ENCODE measurements around the gene RBP3. TPM values are rescaled to one million over a fixed set of nuclear protein-coding genes. Genes with fewer than 3 reads are reported as not detected.

The RBP3 gene
- total and polyA plus RNA-seq, 2 donors (not counting 3 experiments of a cell fraction or from before 2014, with no cell fraction given): not detected

DNA sequence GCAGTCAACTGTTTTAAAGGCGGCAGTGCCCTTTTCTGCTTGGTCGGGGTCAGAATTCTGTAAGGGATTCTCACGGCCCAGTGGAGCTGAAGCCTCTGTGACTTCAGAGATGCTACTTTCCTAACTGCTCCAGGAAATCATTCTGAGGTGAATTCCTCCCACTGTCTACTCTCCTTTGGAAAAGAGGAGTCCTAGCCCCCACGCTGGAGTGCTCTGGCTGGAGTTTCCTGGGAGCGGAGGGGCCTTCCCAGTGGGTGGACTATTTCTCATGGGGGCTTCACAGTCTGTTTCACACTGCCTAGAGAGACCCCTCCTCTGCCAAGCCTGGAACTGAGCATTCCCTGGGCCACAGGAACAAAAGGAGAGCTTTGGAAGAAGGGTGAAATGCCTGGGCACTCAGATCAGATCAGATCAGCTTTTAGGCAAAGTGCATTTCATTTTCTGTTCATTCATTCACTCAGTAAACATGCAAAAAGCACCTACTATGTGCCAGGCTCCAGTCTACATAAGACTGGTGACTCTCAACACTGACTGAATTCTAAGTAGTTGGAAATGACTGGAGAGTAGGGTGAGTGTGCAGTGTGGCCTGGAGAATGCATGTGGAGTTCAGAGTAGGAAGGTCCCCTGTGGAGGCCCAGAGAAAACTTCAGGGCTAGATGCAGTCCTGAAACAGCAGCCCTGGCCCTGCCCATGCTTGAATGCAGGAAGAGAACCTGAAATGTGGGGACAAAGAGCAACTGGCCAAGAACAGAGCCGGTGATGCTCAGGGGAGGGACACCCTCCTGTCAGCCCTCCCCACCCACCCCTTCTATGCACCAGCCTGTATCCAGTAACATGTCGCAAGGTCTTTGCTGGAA, 23.7 kb downstream of the RBP3 start:
- FAIRE-seq: no peak
- intact Hi-C loops (cut with micrococcal nuclease): no loop called here
- H4K20me1 ChIP-seq (replicated peaks; ENCODE audit: control insufficient read depth, extremely low read depth, insufficient read depth, low read length): no peaks in the 10 kb centered on the region

More for the DNA sequence above, 23.7 kb downstream of the RBP3 start:
- Histone ChIP-seq H3K27ac (ENCODE audit: insufficient read depth, low read depth, low read length) (no peak overlapping the region), H3K4me3 (replicated peaks in 1 of 3; ENCODE audit: insufficient read depth in 1 of 3, low read depth in 1 of 3, low read length in 3 of 3) (no peak overlapping the region), H3K4me2 (ENCODE audit: insufficient read depth, low read length) (no peak overlapping the region), H3K9me3 (replicated peaks; ENCODE audit: control insufficient read depth, insufficient read depth, low read length) (no peaks in the 10 kb centered on the region), H3K27me3 (ENCODE audit: control insufficient read depth in 2 of 2, insufficient read depth in 2 of 2, low read length in 2 of 2) (peaks cover 4 to 7% of the 10 kb centered on the region in 2 experiments), H3K4me1 (ENCODE audit: control insufficient read depth, extremely low read depth, insufficient read depth, low read length) (no peaks in the 10 kb centered on the region), H3K36me3 (ENCODE audit: control insufficient read depth in 2 of 2, extremely low read depth in 1 of 2, insufficient read depth in 2 of 2, low read length in 2 of 2) (no peaks in the 10 kb centered on the region), H3K9ac (replicated peaks; ENCODE audit: extremely low read depth, insufficient read depth, low read length) (no peak overlapping the region), H2AFZ (ENCODE audit: low read depth, low read length) (no peak overlapping the region), H3K79me2 (ENCODE audit: control insufficient read depth, insufficient read depth, low read length) (no peaks in the 10 kb centered on the region), H3K9me1 (replicated peaks; ENCODE audit: control insufficient read depth, extremely low read depth, insufficient read depth, low read length) (no peaks in the 10 kb centered on the region)
- ChIA-PET POLR2A (no interaction called here), CTCF (interaction anchor here (1.6 to 1.9 kb wide), 2 partner anchors 9 to 10 kb away, joined by 4 to 9 read pairs; no protein-coding TSS in a partner anchor)
- DNase-seq (ENCODE audit: low read depth, low spot score): no peak
- dilution Hi-C loops (cut with MboI; ENCODE audit: extremely low pct_ligation_motif_present, low sequenced_read_pairs): no loop called here
- BruUV-seq (replicated peaks): no TSS peak
- TF ChIP-seq, protein P1, sequence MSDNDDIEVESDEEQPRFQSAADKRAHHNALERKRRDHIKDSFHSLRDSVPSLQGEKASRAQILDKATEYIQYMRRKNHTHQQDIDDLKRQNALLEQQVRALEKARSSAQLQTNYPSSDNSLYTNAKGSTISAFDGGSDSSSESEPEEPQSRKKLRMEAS (IDR thresholded peaks at IDR 0.05; ENCODE audit: insufficient read depth, insufficient read length): no peak
- TF ChIP-seq EZH2 (IDR thresholded peaks at IDR 0.05; ENCODE audit: borderline replicate concordance, low read depth, low read length, severe bottlenecking) (no peak), POLR2AphosphoS5 (IDR thresholded peaks at IDR 0.05; ENCODE audit: insufficient read depth, low read depth, low read length) (no peak), FOS (IDR thresholded peaks at IDR 0.05; ENCODE audit: borderline replicate concordance, insufficient read depth, low read length) (no peak), POLR2A (IDR thresholded peaks at IDR 0.05; ENCODE audit: low read depth, low read length) (no peak), GATA2 (IDR thresholded peaks at IDR 0.05; ENCODE audit: insufficient read depth, insufficient read length, low read depth, low read length) (no peak), JUN (IDR thresholded peaks at IDR 0.05; ENCODE audit: borderline replicate concordance, insufficient read depth, insufficient read length, low read depth) (no peak), MYC (IDR thresholded peaks at IDR 0.05; ENCODE audit: low read depth, low read length) (no peak)
- TF ChIP-seq, protein P2, sequence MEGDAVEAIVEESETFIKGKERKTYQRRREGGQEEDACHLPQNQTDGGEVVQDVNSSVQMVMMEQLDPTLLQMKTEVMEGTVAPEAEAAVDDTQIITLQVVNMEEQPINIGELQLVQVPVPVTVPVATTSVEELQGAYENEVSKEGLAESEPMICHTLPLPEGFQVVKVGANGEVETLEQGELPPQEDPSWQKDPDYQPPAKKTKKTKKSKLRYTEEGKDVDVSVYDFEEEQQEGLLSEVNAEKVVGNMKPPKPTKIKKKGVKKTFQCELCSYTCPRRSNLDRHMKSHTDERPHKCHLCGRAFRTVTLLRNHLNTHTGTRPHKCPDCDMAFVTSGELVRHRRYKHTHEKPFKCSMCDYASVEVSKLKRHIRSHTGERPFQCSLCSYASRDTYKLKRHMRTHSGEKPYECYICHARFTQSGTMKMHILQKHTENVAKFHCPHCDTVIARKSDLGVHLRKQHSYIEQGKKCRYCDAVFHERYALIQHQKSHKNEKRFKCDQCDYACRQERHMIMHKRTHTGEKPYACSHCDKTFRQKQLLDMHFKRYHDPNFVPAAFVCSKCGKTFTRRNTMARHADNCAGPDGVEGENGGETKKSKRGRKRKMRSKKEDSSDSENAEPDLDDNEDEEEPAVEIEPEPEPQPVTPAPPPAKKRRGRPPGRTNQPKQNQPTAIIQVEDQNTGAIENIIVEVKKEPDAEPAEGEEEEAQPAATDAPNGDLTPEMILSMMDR (IDR thresholded peaks at IDR 0.05; ENCODE audit: extremely low read depth in 1 of 2, insufficient read depth in 1 of 2, low read depth in 1 of 2, low read length in 2 of 2): no peak

All from endothelial cell of umbilical vein (primary cell).